Upper lobe of left lung (tissue), 6 donors: ENCODE results near the gene MYO9A. TPM values are rescaled to one million over a fixed set of nuclear protein-coding genes. Genes with fewer than 3 reads are reported as not detected.

ENCODE experiments used
- ATAC-seq, 2 donors: fragments of 200-7000 bp; cut with Tn5 transposase; one replicate each; pipeline ENCODE4 v1.9.1; 2022; ENCODE audit warnings: mild to moderate bottlenecking in 2 of 2, moderate library complexity in 2 of 2; ENCODE audit not compliant: low FRiP score in 2 of 2
- DNase-seq, 2 donors: peaks; one replicate each; pipeline ENCODE4 v3.0.0-alpha.2; 2019 to 2020
- H3K27ac ChIP-seq, 4 donors: fragments of 200-600 bp; sonication (generic); one replicate each; pipeline ENCODE4 v1.5.1; 2016 to 2019
- H3K27me3 ChIP-seq, 4 donors: fragments of 200-600 bp; sonication (generic); one replicate each; pipeline ENCODE4 v1.5.1; 2017 to 2019
- H3K36me3 ChIP-seq, 4 donors: fragments of 200-600 bp; sonication (generic); one replicate each; pipeline ENCODE4 v1.5.1; 2016 to 2019
- H3K4me1 ChIP-seq, 4 donors: fragments of 200-600 bp; sonication (generic); one replicate each; pipeline ENCODE4 v1.5.1; 2018 to 2019
- H3K4me3 ChIP-seq, 4 donors: fragments of 200-600 bp; sonication (generic); one replicate each; pipeline ENCODE4 v1.5.1; 2017 to 2019; ENCODE audit warnings: mild to moderate bottlenecking in 2 of 4, moderate library complexity in 1 of 4
- H3K9me3 ChIP-seq, 4 donors: fragments of 200-600 bp; sonication (generic); one replicate each; pipeline ENCODE4 v1.5.1; 2018 to 2019
- CTCF ChIP-seq, 6 experiments: fragments of 450-650 bp in 4 of 6; fragments of 200-600 bp in 2 of 6; sonication (generic) in 2 of 6; IDR thresholded peaks; one replicate each; pipeline ENCODE4 v1.5.1; 2016 to 2019; ENCODE audit warnings: antibody characterized with exemption in 6 of 6
- EP300 ChIP-seq, 4 donors: sonication (generic); formaldehyde crosslinking; IDR thresholded peaks; one replicate each; pipeline ENCODE4 v1.5.1; 2017; ENCODE audit warnings: antibody characterized with exemption in 4 of 4, control low read depth in 2 of 4
- POLR2A ChIP-seq, 4 donors: fragments of 450-650 bp; IDR thresholded peaks; one replicate each; pipeline ENCODE4 v1.5.1; 2016 to 2017; ENCODE audit warnings: antibody characterized with exemption in 4 of 4, mild to moderate bottlenecking in 2 of 4
- POLR2AphosphoS5 ChIP-seq, 2 donors: sonication (generic); formaldehyde crosslinking; IDR thresholded peaks; one replicate each; pipeline ENCODE4 v1.5.1; 2017; ENCODE audit warnings: antibody characterized with exemption in 2 of 2
- WGBS, 2 donors: methylation state at CpG; one replicate each; pipeline ENCODE4 v1.1.5; 2017 to 2018; 5-methylcytosine and 5-hydroxymethylcytosine counted together
- total RNA-seq, 6 donors: library from RNA; depleted of rRNA in 4 of 6; stranded (reverse); fragments of >200 nt in 4 of 6; gene quantifications; one replicate each; pipeline versions ENCODE4 v1.1.0 to v1.2.1, GENCODE V29; 2016 to 2021
- donor health status: DM: no; HTN: no; CAD: no; lungs with moderate emphysema.
- donor health status: DM: no; HTN: yes; CAD: no; lungs with severe emphysema.

MYO9A gene
- total RNA-seq, 6 donors from 2014 or later, result 53.2 to 143 (median 76.5) TPM

DNA sequence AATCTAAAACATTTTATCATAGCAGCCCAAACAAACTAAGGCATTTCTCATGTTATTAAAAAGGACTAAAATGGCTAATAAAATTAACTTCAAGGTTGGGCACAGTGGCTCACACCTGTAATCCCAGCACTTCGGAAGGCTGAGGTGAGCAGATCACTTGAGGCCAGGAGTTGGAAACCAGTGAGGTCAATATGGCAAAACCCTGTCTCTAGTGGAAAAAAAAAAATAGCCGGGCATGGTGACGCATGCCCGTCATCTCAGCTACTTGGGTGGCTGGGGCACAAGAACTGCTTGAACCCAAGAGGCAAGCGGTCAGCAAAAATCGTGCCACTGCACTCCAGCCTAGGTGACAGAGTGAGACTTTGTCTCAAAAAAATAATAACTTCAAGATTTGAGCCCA lies 197.4 kb downstream of the MYO9A start:
- Histone ChIP-seq H3K4me1 (no peaks in the 10 kb centered on the region), H3K9me3 (no peaks in the 10 kb centered on the region), H3K27ac (no peak overlapping the region), H3K36me3 (no peaks in the 10 kb centered on the region), H3K27me3 (no peaks in the 10 kb centered on the region), H3K4me3 (no peak overlapping the region)
- WGBS, 2 donors, result 93 to 98% methylated on average over 6 of the region's 6 CpGs
- TF ChIP-seq CTCF (IDR thresholded peaks at IDR 0.05), result no peak
- no peak for TF ChIP-seq POLR2A (IDR thresholded peaks at IDR 0.05)
- no peak for TF ChIP-seq EP300 (IDR thresholded peaks at IDR 0.05)
- TF ChIP-seq POLR2AphosphoS5 (IDR thresholded peaks at IDR 0.05), result no peak
- no peak for ATAC-seq
- no peak for DNase-seq

- WGBS, 2 donors, result 76 to 95% methylated on average over 3 of the region's 3 CpGs
Observed at GRCh38 chr15:71916834-71917233, 201.1 kb downstream of the MYO9A start.

DNA sequence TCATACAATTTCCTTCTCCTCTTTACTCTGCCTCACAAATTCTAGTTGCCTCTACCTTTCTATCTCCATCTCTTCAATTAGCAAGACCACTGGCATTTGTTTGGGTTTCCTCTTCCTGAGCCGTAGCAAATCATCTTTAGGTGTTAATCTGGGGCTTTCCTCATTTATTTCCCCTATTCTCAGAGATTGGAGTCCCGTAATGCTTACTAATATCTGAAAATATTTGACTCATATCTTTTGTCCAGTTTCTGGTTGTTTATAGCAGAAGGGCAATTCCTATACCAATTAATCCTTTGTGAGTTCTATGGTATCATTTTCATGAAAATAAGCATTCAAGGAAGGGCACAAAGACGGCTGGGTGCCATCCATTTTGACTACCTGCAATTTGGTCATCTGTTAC lies 203.9 kb downstream of the MYO9A start:
- no peak overlapping the region for H3K4me3 ChIP-seq
- no peaks in the 10 kb centered on the region for H3K27me3 ChIP-seq
- no peak for DNase-seq
- no peak for TF ChIP-seq EP300 (IDR thresholded peaks at IDR 0.05)
- 90 to 94% methylated on average over 3 of the region's 3 CpGs for WGBS, 2 donors
- no peak for ATAC-seq
- no peak overlapping the region for H3K27ac ChIP-seq
- peaks cover 0 to 5% (median 1%) of the 10 kb centered on the region in 4 donors for H3K36me3 ChIP-seq
- no peaks in the 10 kb centered on the region for H3K4me1 ChIP-seq
- H3K9me3 ChIP-seq, result no peaks in the 10 kb centered on the region

More at GRCh38 chr15:71916834-71917233, 201.1 kb downstream of the MYO9A start:
- no peak for DNase-seq
- TF ChIP-seq POLR2AphosphoS5 (IDR thresholded peaks at IDR 0.05) (no peak), POLR2A (IDR thresholded peaks at IDR 0.05) (no peak), CTCF (IDR thresholded peaks at IDR 0.05) (no peak), EP300 (IDR thresholded peaks at IDR 0.05) (no peak)
- Histone ChIP-seq H3K27ac (no peak overlapping the region), H3K36me3 (peaks cover 0 to 5% (median 1%) of the 10 kb centered on the region in 4 donors), H3K27me3 (no peaks in the 10 kb centered on the region), H3K9me3 (no peaks in the 10 kb centered on the region), H3K4me1 (no peaks in the 10 kb centered on the region), H3K4me3 (no peak overlapping the region)
- no peak for ATAC-seq

- Histone ChIP-seq H3K4me3 (no peak overlapping the region), H3K4me1 (no peaks in the 10 kb centered on the region), H3K27ac (no peak overlapping the region), H3K36me3 (peaks cover 5 to 72% (median 34%) of the 10 kb centered on the region in 4 donors), H3K27me3 (no peaks in the 10 kb centered on the region), H3K9me3 (no peaks in the 10 kb centered on the region)
- DNase-seq, result no peak
- ATAC-seq, result no peak
- WGBS, 2 donors, result 95 to 100% methylated on average over 5 of the region's 5 CpGs
- no peak for TF ChIP-seq POLR2A (IDR thresholded peaks at IDR 0.05)
- TF ChIP-seq CTCF (IDR thresholded peaks at IDR 0.05), result no peak
- no peak for TF ChIP-seq EP300 (IDR thresholded peaks at IDR 0.05)
- no peak for TF ChIP-seq POLR2AphosphoS5 (IDR thresholded peaks at IDR 0.05)
Observed at GRCh38 chr15:71899674-71900073, 218.3 kb downstream of the MYO9A start.

- Histone ChIP-seq H3K4me3 (no peak overlapping the region), H3K27ac (no peak overlapping the region), H3K36me3 (peaks cover 0 to 39% (median 6%) of the 10 kb centered on the region in 4 donors), H3K27me3 (no peaks in the 10 kb centered on the region), H3K9me3 (no peaks in the 10 kb centered on the region), H3K4me1 (no peaks in the 10 kb centered on the region)
- TF ChIP-seq POLR2AphosphoS5 (IDR thresholded peaks at IDR 0.05), result no peak
- TF ChIP-seq POLR2A (IDR thresholded peaks at IDR 0.05), result no peak
- no peak for TF ChIP-seq EP300 (IDR thresholded peaks at IDR 0.05)
- no peak for TF ChIP-seq CTCF (IDR thresholded peaks at IDR 0.05)
- ATAC-seq (no peak), DNase-seq (no peak)
- 98 to 100% methylated on average over 1 of the region's 1 CpG for WGBS, 2 donors
Observed at GRCh38 chr15:71893691-71894090, 224.3 kb downstream of the MYO9A start.
